NCI-H82 treated with DMSO at 0.1 percent for 48 hours (cell line): ENCODE results near the gene SND1.

Experiments used
- DNase-seq: peaks from one replicate; lab custom pipeline; 2025; ENCODE audit not compliant: unreplicated experiment; lab: John Stamatoyannopoulos, UW

Gene SND1

GRCh38 chr7:127682140-127682539 is 30.1 kb downstream of the SND1 start:
- DNase-seq, result no peak

DNA sequence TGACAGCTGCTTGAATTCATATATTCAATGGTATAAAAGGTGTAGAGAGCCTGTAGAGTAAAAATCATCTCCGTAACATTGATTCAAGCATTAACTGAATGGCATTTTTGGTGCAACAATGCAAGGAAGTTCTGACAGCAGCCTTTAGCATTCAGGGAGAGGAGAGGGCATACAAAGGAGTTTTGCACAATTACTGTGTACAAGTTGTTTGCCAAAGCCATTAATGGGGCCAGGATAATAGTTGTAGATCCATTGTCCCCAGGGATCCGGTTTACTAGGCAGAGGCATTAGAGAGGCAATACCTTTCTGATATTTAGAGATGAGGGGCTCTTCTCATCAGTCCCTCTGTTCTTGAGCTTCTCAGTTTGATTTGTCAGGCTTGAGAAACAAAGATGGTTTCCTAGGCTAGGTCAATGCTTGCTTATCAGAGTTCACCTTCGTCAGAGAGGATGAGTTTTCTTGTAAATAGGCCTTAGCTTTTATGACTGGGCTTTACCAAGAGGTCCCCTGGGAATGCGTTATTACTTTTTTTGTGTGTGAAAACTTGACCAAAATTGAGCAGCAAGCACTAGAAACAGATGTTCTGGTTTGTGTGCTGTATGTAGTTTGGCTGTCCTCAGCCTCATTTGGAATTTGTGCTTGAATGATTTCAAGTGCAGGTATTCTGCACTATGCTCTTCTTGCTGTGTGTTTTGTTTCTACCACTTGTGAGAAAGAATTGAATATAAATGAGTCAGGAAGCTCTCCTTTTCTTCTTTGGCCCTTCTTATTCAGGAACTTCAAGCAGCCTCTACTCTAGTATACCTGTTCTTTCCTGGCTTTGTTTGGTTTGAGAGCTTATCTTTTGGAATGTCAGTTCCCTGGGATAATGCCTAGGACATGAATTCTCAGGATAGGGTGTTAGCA is 32.0 kb downstream of the SND1 start:
- DNase-seq, result no peak

DNA sequence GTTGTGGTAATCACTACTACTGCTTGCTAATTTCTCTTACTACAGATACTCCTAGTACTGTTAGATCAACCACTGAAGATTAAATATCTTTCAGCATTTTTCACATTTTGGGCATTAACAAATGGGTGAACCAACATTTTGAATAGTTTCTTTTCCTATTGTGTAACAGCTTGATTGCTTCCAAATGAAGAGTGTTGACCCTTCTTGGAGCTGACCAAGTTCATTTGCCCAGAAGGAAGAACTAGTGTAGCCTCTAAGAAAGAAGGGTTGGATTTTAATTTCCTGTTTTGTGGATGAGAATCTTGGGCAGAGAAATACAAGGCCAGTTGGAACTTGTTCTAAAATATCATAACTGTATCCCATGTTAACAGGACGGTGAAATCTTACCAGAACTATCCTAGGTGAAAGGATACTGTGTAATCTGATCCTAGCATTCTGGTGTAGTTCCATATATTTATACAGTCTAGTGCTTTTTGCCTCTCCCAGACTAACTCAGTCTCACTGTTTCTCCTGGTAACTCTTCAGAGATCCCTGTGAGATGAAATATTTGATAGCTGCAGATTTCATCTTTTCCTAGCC is 37.3 kb downstream of the SND1 start:
- DNase-seq, result no peak

DNA sequence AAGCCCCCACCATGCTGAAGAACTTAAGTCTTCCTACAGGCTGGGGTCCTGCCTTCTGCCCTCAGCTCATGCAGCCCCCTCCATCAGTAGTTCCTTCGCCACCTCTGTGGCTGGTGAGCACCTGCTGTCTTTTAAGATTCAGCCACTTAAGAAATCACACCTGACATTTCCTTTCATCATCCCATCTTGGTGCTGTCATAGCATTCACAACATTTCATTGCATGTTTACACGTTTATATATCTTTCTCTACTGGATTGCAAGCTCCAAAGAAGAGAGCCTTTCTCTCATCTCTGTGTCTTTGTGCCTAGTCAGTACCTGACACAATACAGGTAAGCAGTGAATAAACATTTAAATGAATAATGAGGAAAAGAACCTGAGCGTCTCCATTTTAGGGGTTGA is 38.3 kb downstream of the SND1 start:
- no peak for DNase-seq

- DNase-seq, result no peak
Observed at GRCh38 chr7:127690806-127691205, 38.8 kb downstream of the SND1 start.

- DNase-seq, result no peak
Observed at GRCh38 chr7:127692200-127692599, 40.2 kb downstream of the SND1 start.

- DNase-seq, result no peak
Observed at GRCh38 chr7:127699853-127700252, 47.9 kb downstream of the SND1 start.

DNA sequence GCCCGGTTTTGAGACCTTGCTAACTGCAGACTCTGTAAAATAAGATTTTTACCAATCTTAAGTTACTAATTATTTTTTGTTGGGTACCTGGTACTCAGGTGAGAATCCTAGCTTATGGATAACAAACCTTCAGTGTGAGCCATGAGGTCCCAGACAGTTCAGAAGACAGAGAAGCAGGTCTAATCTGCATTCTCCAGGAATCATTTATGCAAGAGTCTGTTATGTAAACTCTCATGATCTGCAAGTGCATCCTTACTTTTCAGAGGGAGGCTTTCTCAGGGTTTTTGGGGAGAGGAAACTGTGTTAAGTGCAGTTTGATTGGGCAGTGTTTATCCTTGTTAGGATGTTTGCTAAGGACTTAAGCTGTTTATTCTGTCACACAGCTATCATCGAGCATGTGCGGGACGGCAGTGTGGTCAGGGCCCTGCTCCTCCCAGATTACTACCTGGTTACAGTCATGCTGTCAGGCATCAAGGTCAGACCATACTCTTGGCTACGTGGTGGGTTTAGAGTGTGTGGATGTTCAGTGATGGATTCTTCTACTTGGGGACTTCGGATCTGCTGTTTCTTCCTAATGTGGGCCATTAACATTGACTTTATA is 50.2 kb downstream of the SND1 start:
- DNase-seq, result no peak

DNA sequence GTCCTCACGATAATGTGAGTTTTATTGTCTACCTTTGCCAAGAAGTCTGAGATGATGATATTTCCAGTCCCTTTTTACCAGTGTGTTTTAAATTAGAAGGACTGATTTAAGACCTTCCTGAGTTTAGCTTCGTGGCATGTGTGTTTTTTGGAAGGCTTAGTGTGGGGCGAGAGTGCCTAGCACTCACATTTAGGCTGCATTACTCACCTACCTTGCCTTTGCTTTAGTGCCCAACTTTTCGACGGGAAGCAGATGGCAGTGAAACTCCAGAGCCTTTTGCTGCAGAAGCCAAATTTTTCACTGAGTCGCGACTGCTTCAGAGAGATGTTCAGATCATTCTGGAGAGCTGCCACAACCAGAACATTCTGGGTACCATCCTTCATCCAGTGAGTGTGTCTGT is 50.9 kb downstream of the SND1 start:
- DNase-seq, result no peak

GRCh38 chr7:127704211-127704610 is 52.2 kb downstream of the SND1 start:
- no peak for DNase-seq

DNA sequence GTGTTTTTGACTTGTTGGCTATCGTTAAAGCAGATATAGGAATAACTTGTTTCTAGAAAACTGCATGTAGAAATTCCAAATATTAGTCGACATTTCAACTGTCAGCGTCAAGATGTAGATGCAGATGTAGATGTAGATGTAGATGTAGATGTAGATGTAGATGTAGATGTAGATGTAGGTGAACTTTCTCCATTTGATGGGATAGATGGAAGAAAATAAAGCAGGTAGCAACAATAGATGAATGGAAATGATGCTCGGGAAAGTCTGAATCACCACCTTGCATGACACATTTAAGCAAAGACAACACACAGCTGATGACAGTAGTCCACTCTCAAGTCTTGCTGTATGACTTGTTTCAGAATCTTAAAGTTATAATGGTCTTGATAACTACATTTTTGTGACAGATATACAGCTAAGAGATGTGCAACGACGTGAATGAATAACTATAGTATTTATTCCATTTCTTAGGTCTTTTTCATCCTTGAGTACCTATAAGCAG is 53.5 kb downstream of the SND1 start:
- DNase-seq, result no peak

- DNase-seq, result no peak
Observed at GRCh38 chr7:127706766-127707165, 54.8 kb downstream of the SND1 start.

DNA sequence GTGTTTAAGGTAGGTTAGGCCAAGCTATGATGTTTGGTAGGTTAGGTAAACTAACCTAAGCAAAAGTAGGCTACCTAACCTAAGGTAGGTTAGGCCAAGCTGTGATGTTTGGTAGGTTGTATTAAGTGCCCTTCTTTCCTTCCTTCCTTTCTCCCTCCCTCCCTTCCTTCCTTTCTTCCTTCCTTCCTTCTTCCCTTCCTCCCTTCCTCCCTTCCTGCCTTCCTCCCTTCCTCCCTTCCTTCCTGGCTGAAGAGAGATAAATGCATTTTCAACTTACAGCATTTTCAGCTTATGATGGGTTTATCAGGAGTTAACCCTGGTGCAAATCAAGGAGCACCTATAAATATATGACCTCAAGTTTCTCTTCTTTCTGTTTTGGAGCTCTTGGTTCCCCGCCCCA is 56.2 kb downstream of the SND1 start:
- no peak for DNase-seq

DNA sequence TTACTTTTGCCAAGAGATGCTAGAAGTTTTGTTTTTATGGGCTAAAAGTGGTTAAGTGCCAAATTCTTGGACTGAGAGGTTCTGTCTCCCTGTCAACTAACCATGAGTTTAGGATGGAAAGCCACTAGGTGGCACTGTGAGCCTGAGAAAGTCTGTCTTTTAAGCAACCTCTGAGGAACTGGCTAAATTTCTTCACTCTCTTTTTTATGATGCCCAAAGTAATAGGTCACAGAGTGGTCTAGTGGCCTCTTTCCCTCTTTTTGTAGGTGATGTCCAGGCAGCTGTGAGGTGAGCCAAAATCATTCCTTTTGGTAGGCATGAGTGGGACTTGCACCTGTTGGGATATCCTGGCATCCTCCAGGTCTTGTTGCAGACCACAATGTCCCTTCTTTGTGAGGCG is 56.8 kb downstream of the SND1 start:
- peak; percentile 33 for DNase-seq

DNA sequence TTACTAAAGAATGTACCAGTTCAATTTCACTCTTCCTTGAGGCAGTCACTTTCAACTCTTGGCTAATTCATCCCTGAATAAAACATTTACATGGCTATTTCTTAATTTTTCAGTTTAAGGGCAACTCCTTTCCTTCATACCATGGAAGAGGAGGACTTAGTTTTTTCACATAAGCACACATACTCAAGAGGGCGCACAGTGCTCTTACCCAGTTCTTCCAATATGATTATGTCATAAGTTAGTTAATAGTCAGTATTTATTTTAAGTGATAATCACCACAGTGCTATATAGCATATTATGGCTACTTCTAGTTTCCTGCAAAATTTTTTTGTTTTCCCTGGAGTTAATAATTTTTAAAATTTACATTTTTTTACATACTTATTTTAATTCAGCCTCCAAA is 58.6 kb downstream of the SND1 start:
- no peak for DNase-seq

GRCh38 chr7:127711872-127712271 is 59.9 kb downstream of the SND1 start:
- no peak for DNase-seq

GRCh38 chr7:127713006-127713405 is 61.0 kb downstream of the SND1 start:
- no peak for DNase-seq

DNA sequence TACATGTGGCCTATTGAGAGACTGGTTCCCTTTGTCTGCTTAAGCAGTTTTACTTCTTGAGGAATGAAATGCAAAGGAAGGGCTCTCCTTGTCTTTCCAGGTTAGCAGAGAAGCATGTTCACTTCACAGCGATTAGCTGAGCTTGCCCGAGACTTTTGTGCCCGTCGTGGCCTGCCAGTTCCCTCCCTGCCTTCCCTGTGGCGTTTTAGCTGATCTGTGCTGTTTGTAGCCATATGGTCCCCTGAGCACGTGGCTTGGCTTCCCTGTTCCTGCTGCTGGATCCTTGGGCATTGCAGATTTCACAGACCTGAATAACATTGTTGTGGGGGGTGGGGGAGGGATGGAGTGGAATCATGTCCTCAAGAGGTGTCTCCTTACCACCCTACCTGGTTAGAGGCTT is 61.8 kb downstream of the SND1 start:
- DNase-seq, result no peak

- DNase-seq, result no peak
Observed at GRCh38 chr7:127715272-127715671, 63.3 kb downstream of the SND1 start.

GRCh38 chr7:127715901-127716300 is 63.9 kb downstream of the SND1 start:
- DNase-seq, result no peak

GRCh38 chr7:127717502-127718339 is 65.7 kb downstream of the SND1 start:
- no peak for DNase-seq
